ENCODE measurements around the gene CNTN5. TPM values are rescaled to one million over a fixed set of nuclear protein-coding genes. Genes with fewer than 3 reads are reported as not detected.

The CNTN5 gene
- total and polyA plus RNA-seq, 10 of the 15 experiments (the other 5 are each of a cell fraction or from before 2014, with no cell fraction given), result 0.01 TPM; not detected in 9

DNA sequence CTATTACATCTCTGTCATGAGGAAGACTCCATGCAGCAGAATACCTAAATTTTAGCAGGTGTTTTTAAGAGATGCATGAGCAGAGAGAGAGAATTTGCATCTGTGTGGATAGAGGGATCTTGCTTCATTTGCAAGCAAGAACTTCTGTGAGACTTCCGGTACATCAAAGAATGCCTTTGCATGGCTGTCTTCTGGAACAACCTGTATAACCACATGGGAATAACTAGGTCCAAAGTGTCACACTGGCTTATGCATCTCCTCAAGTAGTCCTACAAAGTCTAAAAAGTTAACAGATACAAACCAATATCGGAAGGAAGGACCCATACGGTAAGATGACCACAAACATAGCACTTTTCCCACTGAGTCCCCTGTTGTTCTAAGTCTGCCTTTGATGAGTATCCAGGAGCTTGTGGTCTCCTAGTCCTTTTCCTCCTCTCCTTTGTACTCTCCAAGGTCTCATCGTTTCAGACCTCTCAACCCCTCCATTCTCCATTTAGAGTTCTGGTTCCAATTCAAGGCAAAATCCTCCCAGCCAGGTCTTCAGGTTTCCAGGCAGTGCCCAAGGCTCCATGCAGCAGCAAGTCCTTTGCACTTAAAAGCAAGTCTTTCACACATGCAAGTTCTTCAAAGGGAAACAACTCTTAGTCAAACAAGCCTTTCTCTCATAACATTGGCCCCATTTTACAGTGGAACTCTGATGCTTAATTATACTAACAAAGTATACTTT, 1084.7 kb downstream of the CNTN5 start:
- no peaks in the 10 kb centered on the region for H3K36me3 ChIP-seq (ENCODE audit: control insufficient read depth in 2 of 2, insufficient read depth in 2 of 2, low read length in 1 of 2)
- CTCF ChIA-PET, result no interaction called here
- TF ChIP-seq, protein P1, sequence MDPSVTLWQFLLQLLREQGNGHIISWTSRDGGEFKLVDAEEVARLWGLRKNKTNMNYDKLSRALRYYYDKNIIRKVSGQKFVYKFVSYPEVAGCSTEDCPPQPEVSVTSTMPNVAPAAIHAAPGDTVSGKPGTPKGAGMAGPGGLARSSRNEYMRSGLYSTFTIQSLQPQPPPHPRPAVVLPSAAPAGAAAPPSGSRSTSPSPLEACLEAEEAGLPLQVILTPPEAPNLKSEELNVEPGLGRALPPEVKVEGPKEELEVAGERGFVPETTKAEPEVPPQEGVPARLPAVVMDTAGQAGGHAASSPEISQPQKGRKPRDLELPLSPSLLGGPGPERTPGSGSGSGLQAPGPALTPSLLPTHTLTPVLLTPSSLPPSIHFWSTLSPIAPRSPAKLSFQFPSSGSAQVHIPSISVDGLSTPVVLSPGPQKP (IDR thresholded peaks at IDR 0.05; ENCODE audit: low read depth, low read length), result no peak
- TF ChIP-seq ZZZ3 (IDR thresholded peaks at IDR 0.05; ENCODE audit: control insufficient read depth, insufficient read length, low read depth) (no peak), SP1 (IDR thresholded peaks at IDR 0.05; ENCODE audit: low read depth, low read length) (no peak), PML (IDR thresholded peaks at IDR 0.05; ENCODE audit: low read length) (no peak), SMC3 (IDR thresholded peaks at IDR 0.05; ENCODE audit: borderline replicate concordance, low read length) (no peak), MEF2B (IDR thresholded peaks at IDR 0.05; ENCODE audit: partially characterized antibody, poor library complexity, severe bottlenecking) (no peak), RAD21 (IDR thresholded peaks at IDR 0.05; ENCODE audit: insufficient read depth, low read depth, low read length) (no peak), STAT3 (IDR thresholded peaks at IDR 0.05; ENCODE audit: low read depth, low read length) (no peak)
- FAIRE-seq (no peak), DNase-seq (ENCODE audit: low read depth, low spot score) (no peak), ATAC-seq (no peak)
- no peaks in the 10 kb centered on the region for H3K4me1 ChIP-seq (ENCODE audit: control insufficient read depth, insufficient read depth, low read length)
- POLR2A ChIA-PET, result no interaction called here
- in situ Hi-C loops (cut with MboI) (no loop called here), intact Hi-C loops (cut with micrococcal nuclease; ENCODE audit: unreplicated experiment) (no loop called here)
- H3K27me3 ChIP-seq (replicated peaks in 1 of 2; ENCODE audit: control insufficient read depth in 2 of 2, insufficient read depth in 2 of 2, low read length in 1 of 2), result no peaks in the 10 kb centered on the region
- H3K4me2 ChIP-seq (ENCODE audit: control insufficient read depth, insufficient read depth), result no peak overlapping the region
- 36% methylated on average over 4 of the region's 4 CpGs for WGBS (ENCODE audit: insufficient coverage, insufficient replicate concordance, low lambda C conversion rate, missing lambda C conversion rate)
- no TSS peak for BruUV-seq (replicated peaks)
- no peaks in the 10 kb centered on the region for H3K9me3 ChIP-seq (replicated peaks; ENCODE audit: control insufficient read depth, insufficient read depth, low read length)
- H2AFZ ChIP-seq (ENCODE audit: control insufficient read depth, low read depth, low read length), result no peak overlapping the region
- SMC1A ChIA-PET (ENCODE audit: uncharacterized antibody, unreplicated experiment), result no interaction called here
- H4K20me1 ChIP-seq (ENCODE audit: control insufficient read depth, insufficient read depth), result no peaks in the 10 kb centered on the region
- H3K4me3 ChIP-seq, result no peak overlapping the region
- no peaks in the 10 kb centered on the region for H3K79me2 ChIP-seq (ENCODE audit: control insufficient read depth, insufficient read depth, low read length)
- no peak overlapping the region for H3K9ac ChIP-seq (ENCODE audit: control insufficient read depth, insufficient read depth, low read length)
- RAD21 ChIA-PET (ENCODE audit: unreplicated experiment), result no interaction called here
- H3K27ac ChIP-seq (ENCODE audit: control insufficient read depth, insufficient read depth), result no peak overlapping the region
